ENCODE results near the gene PCNP.

- no peak for TF ChIP-seq CTCF (IDR thresholded peaks at IDR 0.05)
- TF ChIP-seq EZH2 (IDR thresholded peaks at IDR 0.05; ENCODE audit: borderline replicate concordance, insufficient read depth, low read depth, low read length, poor library complexity, severe bottlenecking): no peak
Observed at GRCh38 chr3:101625879-101626278, 51.9 kb downstream of the PCNP start.
